GM19351 (cell line): Measurements from ENCODE around the gene THRSP.
"Not testable (repeated sequence)": the region's sequence is repeated elsewhere in the genome, so short reads cannot be mapped to it uniquely, and the experiment has no call there.

Source experiments
- ATAC-seq: cut with Tn5 transposase; IDR thresholded peaks from one replicate; pipeline ENCODE4 v1.9.1; 2021; ENCODE audit warnings: mild to moderate bottlenecking, moderate library complexity; ENCODE audit not compliant: unreplicated experiment

The THRSP gene, protein sequence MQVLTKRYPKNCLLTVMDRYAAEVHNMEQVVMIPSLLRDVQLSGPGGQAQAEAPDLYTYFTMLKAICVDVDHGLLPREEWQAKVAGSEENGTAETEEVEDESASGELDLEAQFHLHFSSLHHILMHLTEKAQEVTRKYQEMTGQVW

DNA sequence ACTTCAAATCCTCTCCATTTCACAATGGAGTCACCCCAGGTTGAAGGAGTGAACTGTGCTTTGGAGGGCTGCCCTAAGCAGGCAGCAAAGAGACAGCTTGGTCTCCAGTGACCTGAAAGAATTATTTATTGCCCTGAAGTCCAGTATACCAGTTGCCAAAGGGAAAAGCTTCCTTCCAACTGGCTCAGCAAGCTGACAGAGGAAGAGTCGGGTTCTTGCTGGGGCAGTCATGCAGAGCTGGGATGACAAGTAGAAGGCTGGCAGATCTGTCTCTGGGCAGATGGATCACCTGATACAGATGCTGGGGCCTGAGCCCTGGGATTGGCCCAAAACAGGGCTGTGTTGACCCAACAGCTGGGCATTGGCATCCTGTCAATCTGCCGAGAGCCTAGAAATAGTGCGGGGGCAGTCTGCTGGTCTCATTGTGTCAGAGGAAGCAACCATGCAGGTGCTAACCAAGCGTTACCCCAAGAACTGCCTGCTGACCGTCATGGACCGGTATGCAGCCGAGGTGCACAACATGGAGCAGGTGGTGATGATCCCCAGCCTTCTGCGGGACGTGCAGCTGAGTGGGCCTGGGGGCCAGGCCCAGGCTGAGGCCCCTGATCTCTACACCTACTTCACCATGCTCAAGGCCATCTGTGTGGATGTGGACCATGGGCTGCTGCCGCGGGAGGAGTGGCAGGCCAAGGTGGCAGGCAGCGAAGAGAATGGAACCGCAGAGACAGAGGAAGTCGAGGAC is at the start of gene THRSP:
THRSP (plus strand) TSS at position 422 of the 742 bp plus-strand sequence; CDS start at position 443, 21 bp downstream.
- no peak for ATAC-seq

DNA sequence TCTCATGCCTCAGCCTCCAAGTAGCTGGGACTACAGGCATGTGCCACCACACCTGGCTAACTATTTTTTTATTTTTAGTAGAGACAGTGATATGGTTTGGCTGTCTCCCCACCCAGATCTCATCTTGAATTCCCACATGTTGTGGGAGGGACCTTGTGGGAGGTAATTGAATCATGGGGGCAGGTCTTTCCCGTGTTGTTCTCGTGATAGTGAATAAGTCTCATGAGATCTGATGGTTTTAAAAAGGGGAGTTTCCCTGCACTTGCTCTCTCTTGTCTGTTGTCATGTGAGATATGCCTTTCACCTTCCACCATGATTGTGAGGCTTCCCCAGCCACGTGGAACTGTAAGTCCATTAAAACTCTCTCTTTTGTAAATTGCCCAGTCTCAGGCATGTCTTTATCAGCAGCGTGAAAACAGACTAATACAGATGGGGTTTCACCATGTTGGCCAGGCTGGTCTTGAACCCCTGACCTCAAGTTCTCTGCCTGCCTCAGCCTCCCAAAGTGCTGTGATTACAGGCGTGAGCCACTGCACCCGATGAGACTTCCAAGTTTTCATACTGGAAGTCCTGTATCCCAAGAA is 48.6 kb upstream of the THRSP start:
- ATAC-seq = not testable (repeated sequence)

DNA sequence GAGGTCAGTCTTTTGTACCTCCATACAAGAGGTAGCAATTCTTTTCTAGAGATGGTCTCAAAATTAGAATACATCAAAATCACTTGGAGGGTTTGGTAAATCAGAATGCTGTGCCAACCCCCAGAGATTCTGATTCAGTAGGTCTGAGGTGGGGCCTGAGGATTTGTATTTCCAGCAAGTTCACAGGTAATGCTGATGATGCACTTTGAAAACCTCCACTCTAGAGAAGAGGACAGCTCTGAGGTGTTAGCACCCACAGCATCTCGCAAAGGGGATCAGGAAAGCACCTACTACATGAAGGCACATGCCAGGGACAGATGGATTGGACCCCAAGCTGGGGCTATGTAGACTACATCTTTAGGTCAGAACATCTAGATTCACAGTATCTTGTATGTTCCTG is 47.8 kb upstream of the THRSP start:
- ATAC-seq = no peak

DNA sequence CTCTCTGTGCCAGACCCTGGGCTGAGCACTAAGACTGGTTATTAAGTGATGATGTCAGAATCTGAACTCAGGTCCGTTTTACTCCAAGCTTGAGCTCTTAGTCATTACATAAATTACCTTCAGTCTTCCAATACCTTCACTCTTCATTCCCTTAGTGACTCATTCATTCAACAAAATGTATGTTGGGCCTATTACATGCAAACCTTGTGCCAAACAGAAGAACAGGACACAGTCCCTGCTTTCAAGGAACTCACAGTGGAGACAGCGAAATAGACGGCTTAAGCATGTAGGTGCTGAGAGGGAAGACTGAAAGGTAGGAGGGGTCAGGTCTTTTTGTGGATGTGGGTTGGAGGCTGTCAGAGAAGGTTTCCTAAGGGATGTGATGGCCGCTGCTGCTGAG is 43.9 kb upstream of the THRSP start:
- ATAC-seq = no peak

DNA sequence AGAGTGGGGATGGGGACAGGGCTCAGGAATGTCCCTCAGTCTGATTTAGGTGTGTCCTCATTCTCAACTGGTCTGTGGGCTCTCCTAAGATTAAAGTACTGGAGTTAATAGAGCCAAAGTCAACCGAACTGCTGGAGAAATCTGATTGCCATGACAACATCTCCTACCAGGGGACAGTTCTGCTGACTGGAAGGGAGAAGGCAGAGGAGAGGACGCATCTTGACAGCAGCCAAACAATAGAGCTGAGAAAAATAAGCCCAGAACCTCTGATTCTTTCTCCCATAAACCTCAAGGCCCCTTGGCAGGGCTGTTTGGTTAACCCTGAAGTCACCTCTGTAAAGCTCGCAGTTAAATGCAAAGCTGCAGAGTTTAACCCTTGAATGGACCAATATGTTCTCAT is 43.4 kb upstream of the THRSP start:
- no peak for ATAC-seq

DNA sequence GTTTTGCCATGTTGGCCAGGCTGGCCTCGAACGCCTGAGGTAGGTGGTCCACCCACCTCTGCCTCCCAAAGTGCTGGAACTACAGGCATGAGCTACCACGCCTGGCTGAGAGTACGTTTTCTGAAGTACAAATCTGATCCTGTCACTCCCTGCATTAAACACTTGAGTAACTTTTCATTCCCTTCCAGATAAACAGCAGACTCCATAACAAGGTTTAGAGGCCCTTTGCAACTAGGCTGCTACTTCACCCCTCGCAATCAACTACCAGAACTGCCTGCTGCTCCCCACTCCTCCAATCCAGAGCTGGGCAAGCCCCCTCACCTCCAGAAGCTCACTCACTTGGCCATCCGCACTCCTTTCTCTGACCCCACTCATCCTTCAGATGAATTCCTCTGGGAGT is 42.0 kb upstream of the THRSP start:
- no peak for ATAC-seq

DNA sequence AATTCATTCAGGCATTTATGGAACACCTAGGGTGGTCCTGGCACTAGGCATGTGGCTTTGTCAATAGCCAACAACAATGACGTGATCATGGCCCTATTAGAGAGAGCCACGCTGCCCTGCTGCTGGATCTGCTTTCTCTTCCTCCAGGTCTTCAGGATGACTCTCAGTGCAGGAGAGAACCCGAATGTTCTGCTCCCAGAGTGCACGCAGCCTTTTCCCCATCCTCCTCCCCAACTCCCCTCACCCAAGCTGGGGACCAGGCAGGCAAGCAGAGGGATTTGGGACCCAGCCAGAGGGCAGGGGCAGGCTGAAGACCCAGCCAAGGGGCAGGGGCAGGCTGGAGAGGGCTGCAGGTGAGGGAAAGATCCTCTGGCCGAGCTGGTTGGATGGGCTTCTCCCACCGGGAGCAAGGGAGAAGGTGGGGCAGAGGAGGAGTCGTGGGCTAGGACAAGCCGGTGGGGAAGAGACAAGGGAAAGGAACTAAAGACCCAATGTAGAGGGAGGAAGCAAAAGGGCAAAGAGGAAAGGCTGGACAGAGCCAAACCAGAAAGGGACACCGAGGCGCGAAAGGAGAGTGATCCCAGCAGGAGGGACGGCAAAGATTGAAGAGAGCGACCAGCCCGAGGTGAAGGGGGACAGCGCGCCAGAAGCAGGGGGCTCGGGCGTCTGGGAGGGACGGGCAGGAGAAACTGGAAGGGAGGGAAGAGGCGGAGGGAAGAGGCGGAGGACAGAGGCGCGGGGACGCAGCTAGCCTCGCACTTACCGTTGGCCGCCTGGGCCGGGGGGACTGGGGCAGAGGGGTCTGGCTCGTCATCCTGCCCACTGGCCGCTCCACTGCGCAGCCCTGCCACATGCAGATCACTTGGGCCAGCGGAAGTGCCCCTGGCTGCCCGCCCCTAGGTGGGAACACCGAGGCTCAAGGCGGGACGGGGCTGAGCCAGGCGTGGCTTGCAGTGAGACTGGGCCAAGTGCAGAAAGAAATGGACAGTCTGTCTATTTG is 41.0 kb upstream of the THRSP start, which contains the start of gene KCTD14:
KCTD14 (minus strand) TSS at position 880 of the 1,000 bp plus-strand sequence; CDS start at position 853, 27 bp downstream.
- no peak for ATAC-seq

DNA sequence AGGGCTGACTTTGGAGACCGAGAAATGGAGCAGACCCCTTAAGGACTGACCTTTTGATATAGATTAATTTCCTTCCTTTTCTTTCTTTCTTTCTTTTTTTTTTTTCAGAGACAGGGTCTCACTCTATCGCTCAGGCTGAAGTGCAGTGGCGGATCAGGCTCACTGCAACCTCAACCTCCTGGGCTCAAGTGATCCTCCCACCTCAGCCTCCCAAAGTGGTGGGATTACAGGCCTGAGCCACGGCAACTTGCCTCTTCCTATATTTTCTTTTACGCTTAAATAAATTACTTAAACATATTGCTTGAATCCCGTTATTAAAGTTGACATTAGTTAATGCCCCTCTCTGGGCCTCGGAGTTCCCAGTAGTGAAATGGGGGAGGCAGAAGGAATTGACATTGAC is 40.2 kb upstream of the THRSP start:
- ATAC-seq = no peak

DNA sequence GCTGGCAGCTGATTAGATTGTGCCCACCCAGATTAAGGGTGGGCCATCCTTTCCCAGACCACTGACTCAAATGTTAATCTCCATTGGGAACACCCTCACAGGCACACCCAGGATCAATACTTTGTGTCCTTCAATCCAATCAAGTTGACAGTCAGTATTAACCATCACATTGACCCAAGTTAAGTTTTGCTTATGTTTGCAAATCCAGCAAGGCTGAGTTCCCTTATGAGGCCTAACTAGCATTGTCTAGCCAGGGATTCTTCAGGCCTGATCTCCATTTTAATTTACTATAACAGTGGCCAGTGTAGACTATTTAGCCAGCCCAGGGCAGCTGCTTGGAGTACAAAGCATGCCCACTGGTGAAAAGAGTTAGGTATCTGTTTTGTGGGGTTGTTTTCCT is 38.3 kb upstream of the THRSP start:
- no peak for ATAC-seq

DNA sequence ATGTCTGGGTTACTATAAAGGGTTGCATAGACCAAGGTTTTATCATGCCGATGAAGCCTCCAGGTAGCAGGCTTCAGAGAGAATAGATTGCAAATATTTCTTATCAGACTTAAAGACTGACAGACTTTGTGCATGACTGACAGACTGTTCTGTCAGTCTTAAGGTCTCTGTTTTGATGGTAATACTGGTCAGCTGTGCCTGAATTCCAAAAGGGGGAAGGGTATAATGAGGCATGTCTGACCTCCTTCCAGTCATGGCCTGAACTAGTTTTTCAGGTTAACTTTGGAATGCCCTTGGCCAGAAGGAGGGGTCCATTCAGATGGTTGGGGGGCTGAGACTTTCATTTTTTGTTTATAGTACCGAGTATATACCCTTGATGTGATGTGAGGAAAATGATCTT is 35.9 kb upstream of the THRSP start:
- ATAC-seq = no peak

DNA sequence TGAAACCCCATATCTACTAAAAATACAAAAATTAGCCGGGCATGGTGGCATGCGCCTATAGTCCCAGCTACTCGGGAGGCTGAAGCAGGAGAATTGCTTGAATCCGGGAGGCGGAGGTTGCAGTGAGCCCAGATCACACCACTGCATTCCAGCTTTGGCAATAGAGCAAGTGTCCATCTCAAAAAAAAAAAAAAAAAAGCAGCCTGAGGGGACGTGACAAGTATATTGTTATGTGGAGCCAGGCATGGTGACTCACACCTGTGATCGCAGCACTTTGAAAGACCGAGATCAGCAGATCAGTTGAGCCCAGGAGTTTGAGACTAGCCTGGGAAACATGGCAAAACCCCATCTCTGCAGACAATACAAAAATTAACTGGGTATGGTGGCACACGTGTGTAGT is 35.2 kb upstream of the THRSP start:
- not testable (repeated sequence) for ATAC-seq

DNA sequence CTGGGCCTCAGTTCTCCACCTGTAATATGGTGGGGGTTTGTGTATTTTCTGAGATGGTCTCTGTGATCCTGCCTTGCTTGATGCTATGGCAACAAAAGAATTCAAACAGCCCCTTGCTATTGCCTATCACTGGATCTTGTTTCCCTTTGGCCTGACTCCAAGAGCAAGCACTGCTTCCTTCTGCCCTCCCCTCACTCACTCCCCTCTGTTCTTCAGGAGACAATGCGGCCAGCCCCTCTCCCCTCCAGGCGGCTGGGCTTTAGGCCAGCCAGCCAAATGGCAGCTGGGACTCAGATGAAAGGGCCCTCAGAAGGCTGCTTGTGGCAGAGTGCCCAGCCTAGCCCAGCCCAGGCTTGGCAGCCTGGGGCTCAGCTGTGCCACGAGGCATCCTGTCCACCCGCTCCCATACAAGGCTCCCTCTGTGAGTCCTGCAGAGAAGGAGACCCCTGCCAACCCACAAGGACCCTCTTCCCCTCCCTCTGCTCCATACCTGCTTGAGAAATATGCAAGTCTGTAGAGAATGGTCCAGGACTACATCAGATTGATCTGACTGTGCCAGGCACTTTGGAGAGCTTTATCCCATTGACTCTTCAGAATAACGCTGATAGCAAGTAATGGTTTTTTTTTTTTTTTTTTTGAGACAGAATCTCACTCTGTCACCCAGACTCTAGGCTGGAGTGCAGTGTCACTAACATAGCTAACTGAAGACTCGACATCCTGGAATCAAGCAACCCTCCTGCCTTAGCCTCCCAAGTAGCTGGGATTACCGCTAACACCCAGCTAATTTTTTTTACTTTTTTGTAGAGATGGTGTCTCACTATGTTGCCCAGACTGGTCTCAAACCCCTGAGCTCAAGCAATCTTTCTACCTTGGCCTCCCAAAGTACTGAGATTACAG is 33.0 kb upstream of the THRSP start:
- ATAC-seq = no peak

DNA sequence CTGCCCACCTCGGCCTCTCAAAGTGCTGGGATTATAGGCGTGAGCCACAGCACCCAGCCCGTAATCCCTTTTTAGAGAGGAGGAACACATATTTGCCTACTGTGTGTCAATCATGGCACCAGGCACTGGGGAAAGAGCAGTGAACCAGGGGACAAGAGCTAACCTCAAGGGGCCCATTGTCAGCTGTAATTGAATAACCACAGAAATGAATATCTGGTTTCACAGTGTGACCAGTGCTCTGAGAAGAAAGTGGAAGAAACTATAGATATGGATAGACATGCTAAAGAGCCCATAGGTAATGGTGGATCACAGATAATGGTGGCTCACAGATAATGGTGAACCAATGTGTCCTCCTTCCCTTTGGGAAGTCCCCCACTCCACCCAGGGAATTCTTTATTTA is 32.0 kb upstream of the THRSP start:
- ATAC-seq = peak; percentile 95

DNA sequence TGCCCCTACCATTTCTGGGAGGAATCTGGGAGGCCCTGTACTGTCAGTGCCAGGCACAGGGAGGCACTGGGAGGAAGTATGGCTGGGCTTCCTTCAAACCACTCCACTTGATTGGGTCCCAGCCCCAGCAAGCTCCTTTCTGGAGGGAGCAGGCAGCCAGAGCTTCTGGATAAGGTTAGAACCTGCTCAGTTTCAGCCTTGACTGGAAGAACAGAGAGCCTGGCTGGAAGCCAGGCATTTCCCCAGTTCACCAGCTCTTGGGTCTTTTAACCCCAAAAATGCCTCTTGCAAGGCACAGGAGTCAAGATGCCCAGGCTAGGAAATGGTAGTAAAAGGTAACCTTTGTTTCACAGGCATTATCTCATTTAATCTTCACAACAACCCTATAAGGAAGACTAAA is 31.6 kb upstream of the THRSP start:
- no peak for ATAC-seq

DNA sequence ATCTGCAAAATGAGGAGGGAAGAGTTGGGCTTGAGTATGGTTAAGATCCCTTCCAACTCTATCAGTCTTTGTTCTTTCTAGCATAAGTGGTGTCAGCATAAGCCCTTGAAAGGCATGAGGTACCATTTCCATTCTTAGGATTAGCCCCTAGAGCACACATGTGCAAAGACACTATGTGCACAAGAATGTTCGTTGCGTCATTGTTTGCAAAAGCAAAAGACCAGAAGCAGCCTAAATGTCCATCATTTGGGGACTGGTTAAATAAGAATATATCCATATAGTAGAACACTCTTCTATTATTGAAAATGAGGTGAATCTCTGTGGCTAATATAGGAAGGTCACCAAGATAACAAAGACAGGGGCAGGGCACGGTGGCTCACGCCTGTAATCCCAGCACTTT is 30.6 kb upstream of the THRSP start:
- ATAC-seq = no peak

DNA sequence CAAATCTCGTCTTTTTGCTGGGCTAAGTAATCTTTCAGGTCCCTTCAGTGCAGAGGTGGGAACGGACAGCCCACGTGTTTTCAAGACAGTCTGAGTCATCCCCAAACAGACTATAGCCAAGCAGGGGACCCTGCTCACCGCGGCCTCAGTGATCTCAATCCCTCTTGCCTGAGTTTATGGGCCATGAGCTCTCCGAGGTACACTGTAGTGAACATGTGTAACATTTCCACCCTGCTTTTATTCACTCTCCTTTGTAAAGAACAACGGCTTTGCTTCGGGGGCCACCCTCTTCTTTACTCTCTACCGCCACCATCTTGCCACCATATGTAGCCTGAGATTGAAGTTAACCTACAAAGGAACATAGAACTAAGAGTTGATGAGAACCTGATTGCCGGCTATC is 29.0 kb upstream of the THRSP start:
- ATAC-seq = no peak

DNA sequence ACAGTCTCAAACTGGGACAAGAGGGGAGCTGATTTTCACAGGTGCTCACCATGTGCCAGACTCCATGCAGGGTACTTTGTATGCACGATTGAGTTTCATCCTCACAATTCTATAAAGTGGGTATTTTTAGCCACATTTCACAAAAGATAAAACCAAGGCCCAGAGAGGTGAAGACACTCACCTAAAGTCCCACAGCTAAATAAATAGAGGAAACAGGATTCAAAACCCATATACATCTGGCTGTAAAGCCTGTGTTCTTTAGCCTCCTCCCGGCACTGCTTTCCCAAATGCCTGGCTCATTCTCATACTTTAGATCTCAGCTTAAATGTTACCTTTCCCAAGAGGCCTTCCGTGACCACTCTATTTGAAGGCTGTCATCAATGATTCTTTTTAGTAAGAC is 27.3 kb upstream of the THRSP start:
- ATAC-seq = no peak

DNA sequence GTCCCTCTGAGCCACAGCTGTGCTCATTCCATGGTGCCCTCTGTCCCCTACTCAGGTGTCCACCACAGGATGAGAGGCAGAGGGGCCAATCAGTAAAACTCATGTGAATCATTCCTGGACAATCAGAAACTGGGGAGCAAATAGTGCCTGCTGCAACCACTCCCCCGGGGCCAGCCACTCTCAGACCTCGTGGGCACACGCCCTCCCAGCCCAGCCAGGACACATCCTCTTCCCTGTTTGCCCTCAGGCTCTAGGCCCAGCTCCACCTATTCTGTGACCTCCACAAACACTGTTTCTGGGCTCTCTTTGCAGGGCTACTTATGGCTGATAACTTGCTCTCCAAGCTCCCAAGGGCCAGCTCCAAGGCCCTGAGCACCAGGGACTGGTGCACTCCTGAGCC is 26.6 kb upstream of the THRSP start:
- ATAC-seq = no peak

DNA sequence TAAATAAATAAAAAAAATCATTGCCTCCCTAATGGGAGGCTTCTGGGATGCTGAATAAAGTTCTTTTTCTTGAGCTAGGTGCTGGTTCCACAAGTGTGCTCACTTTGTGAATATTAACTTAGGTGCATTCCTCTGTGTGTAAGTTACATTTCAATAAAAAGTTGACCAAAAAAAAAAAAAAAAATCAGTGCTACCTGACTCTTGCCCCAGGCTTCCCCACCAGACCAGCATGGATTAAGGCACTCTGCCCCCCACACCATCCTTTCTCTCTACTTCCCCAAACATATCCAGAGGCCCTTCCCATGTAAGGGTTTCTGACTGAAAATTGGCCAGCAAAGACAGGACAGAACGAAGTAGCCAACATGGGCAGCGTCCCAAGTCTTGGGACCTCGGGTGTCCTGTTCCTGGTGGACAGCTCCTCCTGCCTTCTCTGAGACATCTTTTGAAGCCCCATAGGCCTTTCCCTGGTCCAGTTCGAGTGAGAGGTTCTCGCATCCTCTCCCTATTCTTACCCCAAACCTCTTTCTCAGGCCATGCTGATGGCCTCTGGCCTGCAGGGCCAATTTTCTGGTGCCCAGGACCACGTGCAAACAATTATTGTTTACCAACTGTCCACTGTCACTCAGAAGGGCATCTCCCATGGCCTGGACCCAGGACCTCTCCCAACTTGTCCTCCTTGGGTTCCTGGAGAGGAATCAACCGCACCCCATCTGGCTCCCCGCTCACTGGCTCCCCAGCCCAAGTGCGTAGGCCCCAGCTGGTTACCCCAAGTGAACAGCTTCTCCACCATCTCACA is 25.6 kb upstream of the THRSP start:
- no peak for ATAC-seq
